ENCODE data around the gene ALCAM. TPM values are rescaled to one million over a fixed set of nuclear protein-coding genes. Genes with fewer than 3 reads are reported as not detected.

ALCAM gene
- total and polyA plus RNA-seq, 2 donors (not counting 1 experiment from before 2014, with no cell fraction given) = 6.2 to 23.8 TPM

GRCh38 chr3:105456017-105456416, 89.3 kb downstream of the ALCAM start:
- Mint-ChIP-seq H3K4me1 (peaks cover 24% of the 10 kb centered on the region), H3K27ac (no peak overlapping the region), H3K4me3 (no peak overlapping the region), H3K27me3 (no peaks in the 10 kb centered on the region), H3K9me3 (ENCODE audit: insufficient read depth) (peaks cover 4% of the 10 kb centered on the region)
- no peaks in the 10 kb centered on the region for H3K36me3 ChIP-seq (replicated peaks in 1 of 2; ENCODE audit: control extremely low read depth in 1 of 2, control insufficient read depth in 1 of 2, extremely low read depth in 1 of 2, insufficient read depth in 2 of 2, low read length in 1 of 2)
- no peak overlapping the region for H3K4me3 ChIP-seq (ENCODE audit: control extremely low read depth in 1 of 5, extremely low read depth in 1 of 5, insufficient read depth in 1 of 5, low read depth in 2 of 5, low read length in 4 of 5)
- H3K79me2 ChIP-seq (ENCODE audit: control insufficient read depth, insufficient read depth, low read length) = peaks cover 7% of the 10 kb centered on the region
- no peak overlapping the region for H3K9ac ChIP-seq (ENCODE audit: low read length)
- DNase-seq (no peak), ATAC-seq (ENCODE audit: low read depth) (no peak)
- no peak overlapping the region for H2AFZ ChIP-seq (ENCODE audit: insufficient read depth, low read depth, low read length, poor library complexity, severe bottlenecking)
- ChIA-PET CTCF (no interaction called here), POLR2A (no interaction called here)
- TF ChIP-seq EZH2 (IDR thresholded peaks at IDR 0.05; ENCODE audit: borderline replicate concordance, insufficient read depth, low read depth, low read length, poor library complexity, severe bottlenecking) = no peak
- no peak for TF ChIP-seq CTCF (IDR thresholded peaks at IDR 0.05)
- H3K4me1 ChIP-seq (ENCODE audit: control insufficient read depth in 2 of 2, insufficient read depth in 2 of 2, low read length in 2 of 2) = no peaks in the 10 kb centered on the region
- no peaks in the 10 kb centered on the region for H3K27me3 ChIP-seq (replicated peaks in 1 of 4; ENCODE audit: control extremely low read depth in 1 of 4, control insufficient read depth in 3 of 4, insufficient read depth in 4 of 4, low read length in 3 of 4)
- intact Hi-C loops (cut with micrococcal nuclease) = no loop called here
- H3K4me2 ChIP-seq (replicated peaks; ENCODE audit: low read depth, low read length, poor library complexity, severe bottlenecking) = no peak overlapping the region
- peaks cover 10% of the 10 kb centered on the region for H4K20me1 ChIP-seq (ENCODE audit: control insufficient read depth, insufficient read depth, low read length, poor library complexity, severe bottlenecking)
- no peak overlapping the region for H3K27ac ChIP-seq (ENCODE audit: low read length in 2 of 2)
- H3K9me3 ChIP-seq (ENCODE audit: control extremely low read depth in 1 of 3, control insufficient read depth in 2 of 3, insufficient read depth in 1 of 3, low read length in 2 of 3) = no peaks in the 10 kb centered on the region
- 100% methylated on average over 1 of the region's 6 CpGs for whole genome bisulfite sequencing (ENCODE audit: insufficient coverage)

GRCh38 chr3:105458518-105459215, 92.0 kb downstream of the ALCAM start:
- H3K27ac ChIP-seq (ENCODE audit: low read length in 2 of 2) = no peak overlapping the region
- H3K9me3 Mint-ChIP-seq (ENCODE audit: insufficient read depth) = no peaks in the 10 kb centered on the region
- peaks cover 18% of the 10 kb centered on the region for H3K4me1 Mint-ChIP-seq
- H3K27me3 ChIP-seq (replicated peaks in 1 of 4; ENCODE audit: control extremely low read depth in 1 of 4, control insufficient read depth in 3 of 4, insufficient read depth in 4 of 4, low read length in 3 of 4) = no peaks in the 10 kb centered on the region
- peaks cover 4% of the 10 kb centered on the region for H3K79me2 ChIP-seq (ENCODE audit: control insufficient read depth, insufficient read depth, low read length)
- H2AFZ ChIP-seq (ENCODE audit: insufficient read depth, low read depth, low read length, poor library complexity, severe bottlenecking) = no peak overlapping the region
- no peak overlapping the region for H3K9ac ChIP-seq (ENCODE audit: low read length)
- no peaks in the 10 kb centered on the region for H3K4me1 ChIP-seq (ENCODE audit: control insufficient read depth in 2 of 2, insufficient read depth in 2 of 2, low read length in 2 of 2)
- intact Hi-C loops (cut with micrococcal nuclease) = no loop called here
- ChIA-PET CTCF (no interaction called here), POLR2A (no interaction called here)
- no peak overlapping the region for H3K27ac Mint-ChIP-seq
- H3K36me3 ChIP-seq (replicated peaks in 1 of 2; ENCODE audit: control extremely low read depth in 1 of 2, control insufficient read depth in 1 of 2, extremely low read depth in 1 of 2, insufficient read depth in 2 of 2, low read length in 1 of 2) = no peaks in the 10 kb centered on the region
- peaks cover 10% of the 10 kb centered on the region for H4K20me1 ChIP-seq (ENCODE audit: control insufficient read depth, insufficient read depth, low read length, poor library complexity, severe bottlenecking)
- TF ChIP-seq EZH2 (IDR thresholded peaks at IDR 0.05; ENCODE audit: borderline replicate concordance, insufficient read depth, low read depth, low read length, poor library complexity, severe bottlenecking) = no peak
- no peak for TF ChIP-seq CTCF (IDR thresholded peaks at IDR 0.05)
- no peaks in the 10 kb centered on the region for H3K27me3 Mint-ChIP-seq
- no peak overlapping the region for H3K4me3 Mint-ChIP-seq
- no peak overlapping the region for H3K4me3 ChIP-seq (ENCODE audit: control extremely low read depth in 1 of 5, extremely low read depth in 1 of 5, insufficient read depth in 1 of 5, low read depth in 2 of 5, low read length in 4 of 5)
- 100% methylated on average over 2 of the region's 3 CpGs for WGBS (ENCODE audit: insufficient coverage)
- DNase-seq = no peak
- H3K4me2 ChIP-seq (replicated peaks; ENCODE audit: low read depth, low read length, poor library complexity, severe bottlenecking) = no peak overlapping the region
- ATAC-seq (ENCODE audit: low read depth) = no peak
- no peaks in the 10 kb centered on the region for H3K9me3 ChIP-seq (ENCODE audit: control extremely low read depth in 1 of 3, control insufficient read depth in 2 of 3, insufficient read depth in 1 of 3, low read length in 2 of 3)

Measured in B cell (primary cell).